HG03520 (cell line): Measurements from ENCODE around the gene ATL1.

Experiments used
- ATAC-seq: cut with Tn5 transposase; IDR thresholded peaks from one replicate; pipeline ENCODE4 v1.9.1; 2021; ENCODE audit warnings: mild to moderate bottlenecking, moderate library complexity; ENCODE audit not compliant: unreplicated experiment

ATL1 gene

DNA sequence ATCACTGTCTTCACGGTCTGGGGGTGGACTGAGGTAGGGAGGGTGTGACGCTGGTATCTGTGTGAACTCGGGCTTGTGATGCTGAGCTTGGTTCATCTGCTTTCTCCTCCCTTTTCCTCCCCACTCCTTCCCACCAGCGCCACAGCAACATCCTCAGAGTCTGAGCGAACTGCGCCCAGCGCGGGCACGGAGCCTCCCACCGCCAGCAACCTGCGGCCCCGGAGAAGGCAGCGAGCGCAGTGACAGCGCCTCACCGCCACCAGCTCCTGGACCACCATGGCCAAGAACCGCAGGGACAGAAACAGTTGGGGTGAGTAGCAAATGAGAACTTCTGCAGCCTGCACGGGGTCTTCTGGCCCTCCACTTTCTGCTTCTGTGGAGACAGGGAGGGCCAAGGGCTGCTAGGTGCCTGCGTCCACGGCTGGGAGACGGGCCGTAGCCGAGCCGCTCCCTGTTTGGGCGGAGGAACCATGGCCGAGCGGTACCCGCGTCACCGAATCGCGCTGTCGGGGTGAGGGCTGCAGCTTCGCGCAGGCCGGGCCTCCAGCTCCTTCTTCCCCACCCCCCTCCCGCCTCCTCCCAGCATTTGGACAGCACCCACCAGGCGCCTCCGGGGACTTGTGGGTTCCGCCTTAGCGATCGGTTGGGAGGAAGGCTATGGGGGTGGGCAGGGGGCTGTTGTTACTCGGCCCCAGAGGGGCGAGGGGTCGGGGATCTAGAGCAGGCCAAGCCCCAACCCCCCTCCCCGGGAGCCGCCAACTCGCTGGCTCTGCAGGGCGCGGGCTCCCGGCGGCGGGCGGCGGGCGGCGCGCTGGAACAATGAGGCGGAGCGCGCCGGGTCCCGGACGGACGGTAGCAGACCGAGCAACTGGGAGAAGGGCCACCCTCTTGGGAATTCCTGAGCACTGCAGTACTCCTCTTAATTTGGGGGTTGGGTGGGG is at the start of gene ATL1:
Gene ATL1 (plus strand): TSS at position 156 of the 941 bp plus-strand sequence. CDS start 121 bp downstream, at position 277.
- no peak for ATAC-seq

- no peak for ATAC-seq
Observed at GRCh38 chr14:50510157-50510556, 49.8 kb upstream of the ATL1 start.

DNA sequence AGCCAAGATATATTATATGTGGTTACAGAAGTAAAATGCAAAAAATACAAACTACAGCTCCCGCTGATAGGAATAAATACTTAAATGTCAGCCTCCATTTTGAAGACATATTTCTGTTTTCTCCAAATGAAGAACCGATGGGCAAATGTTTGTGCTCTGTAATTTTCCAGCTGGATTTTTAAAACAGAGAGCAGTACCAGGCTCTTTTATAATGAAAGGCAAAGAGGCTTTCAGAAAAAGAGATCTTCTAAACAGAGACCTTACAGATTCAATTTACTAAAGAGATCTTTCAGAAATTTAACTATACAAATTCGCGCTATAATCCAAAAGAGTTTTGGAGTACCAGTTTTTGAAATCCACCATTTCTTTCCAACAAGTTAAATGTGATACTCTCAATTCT is 47.5 kb upstream of the ATL1 start:
- ATAC-seq, result no peak

GRCh38 chr14:50516091-50516490 is 43.9 kb upstream of the ATL1 start:
- ATAC-seq, result no peak

GRCh38 chr14:50520947-50521815 is 38.8 kb upstream of the ATL1 start:
- ATAC-seq, result peak; percentile 53

DNA sequence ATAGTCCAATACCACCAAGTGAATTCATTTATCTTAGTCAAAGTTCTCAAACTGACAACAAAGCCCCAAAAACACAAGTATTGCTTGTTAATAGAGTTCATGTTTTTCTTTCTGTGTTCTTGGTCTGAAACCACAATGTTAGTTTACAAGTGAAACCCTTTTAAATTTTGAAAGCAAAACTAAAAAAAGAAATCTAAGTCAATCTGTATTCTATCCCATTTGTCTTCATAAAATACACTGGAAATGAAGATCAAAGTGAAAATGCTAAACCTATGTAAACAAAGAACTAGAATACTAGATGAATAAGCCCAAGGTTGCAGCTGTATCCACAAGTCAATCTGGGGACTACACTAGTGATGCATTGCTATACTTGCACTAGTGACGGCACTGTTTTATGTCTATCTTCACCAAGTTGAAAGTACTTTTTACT is 38.0 kb upstream of the ATL1 start:
- peak; percentile 45 for ATAC-seq

DNA sequence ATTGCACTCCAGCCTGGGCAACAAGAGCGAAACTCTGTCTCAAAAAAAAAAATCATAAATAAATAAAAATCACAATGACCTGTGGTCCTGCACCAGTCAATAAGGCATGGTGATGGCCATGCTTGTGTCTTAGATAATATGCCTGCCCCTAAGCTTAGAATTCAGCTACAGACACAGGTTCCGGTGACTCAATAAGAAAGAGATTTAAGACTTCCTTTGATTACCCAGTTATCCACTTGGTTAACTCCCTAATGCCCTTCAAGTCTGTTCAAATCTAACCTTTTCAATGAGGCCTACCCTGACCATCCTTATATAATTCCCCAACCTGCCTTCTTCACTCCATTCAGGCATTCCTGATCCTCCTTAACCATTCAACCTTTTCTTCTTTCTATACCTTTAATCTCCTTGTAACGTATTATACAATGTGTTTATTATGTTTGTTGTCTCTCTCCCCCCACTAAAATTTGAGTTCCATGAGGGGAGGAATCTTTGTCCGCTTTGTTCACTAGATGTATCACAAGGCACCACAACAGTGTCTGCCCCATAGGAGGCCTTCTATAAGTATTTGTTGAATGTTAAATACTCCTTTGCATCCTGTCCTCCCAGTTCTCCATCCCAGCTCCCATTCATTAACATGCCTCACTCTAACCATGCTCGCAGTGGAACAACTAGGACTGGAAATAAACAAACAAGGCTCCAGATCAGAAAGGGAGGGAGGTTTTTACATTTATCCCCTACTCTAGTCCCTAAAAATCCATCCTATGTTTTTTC is 36.5 kb upstream of the ATL1 start:
- no peak for ATAC-seq

GRCh38 chr14:50524060-50524459 is 35.9 kb upstream of the ATL1 start:
- no peak for ATAC-seq

GRCh38 chr14:50524731-50525515 is 35.0 kb upstream of the ATL1 start:
- no peak for ATAC-seq

- no peak for ATAC-seq
Observed at GRCh38 chr14:50528000-50528399, 31.9 kb upstream of the ATL1 start.

DNA sequence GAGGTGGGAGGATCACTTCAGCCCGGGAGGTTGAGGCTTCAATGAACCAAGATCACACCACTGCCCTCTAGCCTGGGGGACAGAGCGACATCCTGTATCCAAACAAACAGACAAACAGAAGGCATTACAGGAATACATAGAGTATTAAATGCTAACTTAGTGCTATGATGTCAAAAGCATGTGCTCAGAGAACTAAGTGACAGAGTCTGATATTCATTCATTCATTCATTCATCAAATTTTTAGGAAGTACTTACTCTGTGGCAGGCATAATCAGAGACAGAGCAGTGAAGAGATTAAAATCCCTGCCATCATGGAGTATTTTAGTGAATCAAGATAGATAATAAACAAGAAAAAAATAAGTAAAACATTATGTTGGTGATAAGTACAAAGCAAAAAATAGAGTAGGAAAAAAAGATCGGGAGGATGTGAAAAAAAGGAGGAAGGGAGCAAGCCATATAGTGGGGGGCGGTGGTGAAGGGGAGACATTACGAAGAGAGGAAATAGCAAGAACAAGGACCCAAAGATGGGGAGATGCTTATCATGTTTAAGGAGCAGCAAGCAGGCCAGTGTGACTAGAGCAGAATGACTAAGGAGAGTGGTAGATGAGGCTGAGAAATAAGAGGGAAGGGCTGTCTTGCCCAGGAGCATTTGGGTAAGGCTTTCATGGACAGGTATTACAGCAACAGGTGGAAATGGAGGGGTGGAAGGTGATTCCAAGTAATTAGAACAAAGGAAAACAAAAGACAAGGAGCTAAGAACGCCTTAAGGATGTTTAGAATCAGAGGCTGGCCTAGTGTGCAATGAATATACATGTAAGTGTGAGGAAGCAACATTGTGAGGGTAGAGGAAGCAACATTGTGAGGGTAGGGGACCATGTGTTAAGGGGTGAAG is 30.4 kb upstream of the ATL1 start:
- no peak for ATAC-seq

DNA sequence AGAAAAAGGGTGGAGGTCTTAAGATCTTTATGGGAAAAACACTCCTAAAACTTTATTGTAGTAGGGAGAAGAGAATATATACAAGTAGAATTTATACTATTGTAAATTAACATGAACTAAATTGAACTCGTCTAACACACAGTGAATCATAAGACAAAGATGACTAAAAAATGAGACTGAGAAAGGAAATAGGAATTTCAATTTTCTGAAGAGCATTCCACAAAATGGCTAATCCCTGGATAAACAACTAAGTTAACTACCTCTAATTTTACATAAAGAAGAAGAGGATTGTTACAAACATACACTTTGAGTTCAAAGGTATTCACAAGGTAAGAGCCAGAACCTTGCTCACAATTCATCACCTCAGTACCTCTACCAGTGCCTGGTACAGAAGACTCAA is 29.6 kb upstream of the ATL1 start:
- ATAC-seq, result no peak

DNA sequence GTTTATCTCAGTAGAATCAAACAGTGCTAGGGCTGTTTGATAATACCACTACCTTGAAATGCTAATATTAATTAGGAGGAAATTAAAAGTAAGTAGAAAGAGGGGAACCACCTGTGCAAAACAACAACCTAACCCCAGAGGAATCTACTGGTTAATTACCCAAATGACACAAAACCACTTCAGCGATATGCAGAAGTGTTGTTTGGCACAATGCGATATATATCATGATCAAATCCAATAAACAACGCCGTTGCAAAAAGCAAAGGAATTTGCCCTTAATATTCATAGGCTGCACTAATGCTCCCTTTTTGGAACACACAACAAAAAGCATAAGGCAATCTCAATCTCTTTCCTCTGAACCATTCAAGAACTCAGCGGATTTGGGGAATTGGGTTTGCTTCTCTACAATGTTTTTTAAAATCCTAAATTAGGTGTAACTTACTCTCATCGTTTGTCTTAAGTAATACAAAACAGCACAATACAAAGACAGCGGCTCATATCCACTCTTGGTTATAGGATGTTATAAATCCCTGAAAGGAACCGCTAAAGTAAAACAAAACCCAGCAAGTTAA is 29.1 kb upstream of the ATL1 start:
- ATAC-seq, result no peak

DNA sequence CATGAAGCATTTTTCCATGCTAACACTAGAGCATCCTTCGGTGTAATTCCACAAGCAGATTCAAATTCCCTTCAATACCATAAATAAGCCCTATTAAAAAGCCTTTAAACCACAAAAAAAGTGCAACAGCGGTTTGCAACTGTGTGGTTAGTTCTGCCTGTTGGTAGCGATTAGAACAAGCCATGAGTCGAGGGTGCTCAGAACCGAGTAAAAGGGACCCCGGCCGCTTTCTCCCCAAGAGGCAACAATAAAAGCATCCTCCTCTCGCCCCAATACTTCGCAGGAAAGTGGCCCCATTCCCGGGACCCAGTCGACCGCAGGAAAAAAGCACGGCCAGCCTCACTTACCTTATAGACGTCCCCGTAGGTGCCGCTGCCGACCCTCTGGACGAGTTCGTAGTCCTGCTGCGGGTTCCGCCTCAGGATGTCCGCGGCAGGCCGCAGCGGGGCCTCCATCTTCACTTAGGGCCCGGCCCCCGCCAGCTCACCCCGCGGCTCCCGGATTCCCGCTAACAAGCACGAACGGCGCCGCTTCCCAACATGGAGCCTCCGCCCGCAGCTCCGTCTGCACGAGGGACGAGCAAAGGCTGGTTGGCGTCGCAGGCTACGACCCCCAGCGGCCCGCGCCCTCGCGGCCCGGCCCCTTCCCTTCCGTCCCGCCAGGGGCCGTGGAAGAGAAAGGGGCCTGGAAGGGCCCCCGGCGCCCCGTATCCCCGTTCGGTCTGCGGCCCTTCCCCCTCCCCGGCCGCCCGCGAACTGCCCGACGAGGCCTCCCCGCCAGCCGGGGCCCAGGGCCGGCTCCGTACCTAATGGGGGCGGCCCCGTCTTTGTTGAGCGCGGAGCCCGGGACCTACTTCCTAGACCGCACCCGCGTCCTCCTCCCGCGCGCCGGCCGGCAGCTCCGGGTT is 28.1 kb upstream of the ATL1 start:
- peak; percentile 15 for ATAC-seq

DNA sequence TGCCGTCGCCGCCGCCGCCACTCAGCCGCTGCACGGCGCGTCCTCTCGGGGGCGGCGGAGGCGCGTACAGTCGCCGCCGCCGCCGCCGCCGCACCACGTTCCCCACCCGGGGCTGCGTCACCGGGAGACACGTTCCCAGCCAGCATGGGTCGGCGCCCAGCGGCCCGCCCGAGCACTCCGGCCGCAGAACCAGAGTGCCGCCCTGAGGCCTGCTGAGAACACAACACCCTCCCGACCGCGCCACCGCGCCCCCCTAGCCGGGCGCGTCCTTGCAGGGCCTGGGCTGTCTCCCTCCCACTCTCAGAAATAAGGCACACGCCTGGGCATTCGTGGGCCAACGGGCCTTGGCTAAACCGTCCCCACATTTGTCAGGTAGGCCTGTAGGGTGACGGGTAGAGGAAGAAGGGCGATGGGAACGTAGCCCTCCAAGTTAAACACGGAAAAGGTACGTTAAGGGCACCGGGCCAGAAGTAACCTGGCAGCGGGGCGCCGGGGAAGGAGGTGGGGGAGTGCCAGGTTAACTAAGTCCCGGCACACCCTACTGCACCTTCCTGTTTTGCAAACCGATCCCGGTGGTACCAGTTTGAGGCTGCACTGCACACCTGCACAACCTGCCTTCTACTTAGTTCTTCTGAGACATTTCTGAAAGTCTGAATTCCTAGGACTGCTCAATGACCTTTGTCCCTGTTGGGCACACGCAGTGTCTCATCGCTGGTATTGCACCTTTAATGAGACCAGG is 27.3 kb upstream of the ATL1 start, which contains the start of gene MAP4K5:
Gene MAP4K5 (minus strand): TSS at position 68 of the 739 bp plus-strand sequence. CDS start 520 bp downstream, outside the sequence.
- peak; percentile 91 for ATAC-seq

- ATAC-seq, result no peak
Observed at GRCh38 chr14:50533241-50533705, 26.7 kb upstream of the ATL1 start.

- no peak for ATAC-seq
Observed at GRCh38 chr14:50533806-50534205, 26.1 kb upstream of the ATL1 start.
